Pancreas (tissue), 10 donors: ENCODE data around the gene PPM1F. TPM values are rescaled to one million over a fixed set of nuclear protein-coding genes. Genes with fewer than 3 reads are reported as not detected.
"Not testable (repeated sequence)": the region's sequence is repeated elsewhere in the genome, so short reads cannot be mapped to it uniquely, and the experiment has no call there.

ENCODE experiments used
- ATAC-seq, 4 donors: fragments of 200-7000 bp; cut with Tn5 transposase; one replicate each; pipeline versions ENCODE4 v1.8.0 to v1.9.1; 2020; ENCODE audit warnings: mild to moderate bottlenecking in 4 of 4, moderate library complexity in 4 of 4
- DNase-seq, 6 donors: peaks; one replicate each; pipeline ENCODE4 v3.0.0-alpha.2; 2020
- FAIRE-seq: peaks from 2 replicates; lab custom pipeline; 2012; peaks lifted over from hg19 to GRCh38; lab: Jason Lieb, UNC
- H3K27ac ChIP-seq, 4 donors: fragments of 200-600 bp; sonication (generic); 1 replicate in 3 of 4; 2 replicates in 1 of 4; pipeline versions ENCODE4 v1.5.0 to v1.8.0; 2020
- H3K27me3 ChIP-seq, 4 donors: fragments of 200-600 bp; one replicate each; pipeline ENCODE4 v1.8.0; 2021
- H3K36me3 ChIP-seq, 3 donors: fragments of 200-600 bp; sonication (generic) in 1 of 3; one replicate each; pipeline versions ENCODE4 v1.5.0 to v1.8.0; 2020 to 2021
- H3K4me1 ChIP-seq, 3 donors: fragments of 200-600 bp; one replicate each; pipeline ENCODE4 v1.8.0; 2021
- H3K4me3 ChIP-seq, 4 donors: fragments of 200-600 bp; sonication (generic) in 2 of 4; one replicate each; pipeline versions ENCODE4 v1.5.0 to v1.8.0; 2020 to 2021
- H3K9me3 ChIP-seq, 4 donors: fragments of 200-600 bp; one replicate each; pipeline ENCODE4 v1.8.0; 2021
- CTCF ChIP-seq, 4 donors: fragments of 200-600 bp; sonication (generic) in 3 of 4; IDR thresholded peaks; one replicate each; pipeline versions ENCODE4 v1.5.0 to v1.8.0; 2021; ENCODE audit warnings: antibody characterized with exemption in 4 of 4
- WGBS, 2 donors: extraction: QIAGEN DNeasy Blood & Tissue Kit; methylation state at CpG; one replicate each; pipeline ENCODE4 v1.1.7; 2013; 5-methylcytosine and 5-hydroxymethylcytosine counted together
- intact Hi-C, 3 donors: fragments of 100-400 bp; cut with DNase I; formaldehyde crosslinking; loops; one replicate each; pipeline versions ENCODE4 v1.11.1 to v1.14.2; 2022
- polyA plus RNA-seq, 2 donors: library from polyadenylated mRNA; stranded (reverse); fragments of 200-250 nt; gene quantifications; one replicate each; pipeline ENCODE4 v1.2.3, GENCODE V29; 2013
- total RNA-seq, 6 donors: library from RNA; stranded (reverse); fragmentation: NEBNext Ultra II Directional in 4 of 6; extraction: Animal tissue kit (Norgen Biotek cat#: 25700) in 4 of 6; gene quantifications; one replicate each; pipeline versions ENCODE4 v1.2.1 to v1.2.4, GENCODE V29; 2021 to 2023
- donor health status: healthy with polysubstance abuse.
- donor health status: DM: no; HTN: no; CAD: no; lungs with moderate emphysema.
- donor health status: DM: no; HTN: no; CAD: no.
- donor health status: control.
- donor health status: control.
- donor health status: Bipolar disorder and iron deficiency.
- donor health status: DM: yes; HTN: yes; CAD: no.
- donor health status: DM: no; HTN: no; CAD: no.
- donor health status: DM: no; HTN: no; CAD: no.
- donor health status: DM: yes; HTN: yes; CAD: no.

Gene PPM1F
- total and polyA plus RNA-seq, 8 donors: 9.2 to 16.0 (median 10.2) TPM

- 90 to 91% methylated on average over 4 of the region's 4 CpGs for WGBS, 2 donors
Observed at GRCh38 chr22:21916309-21916918, 36.2 kb downstream of the PPM1F start.

GRCh38 chr22:21915624-21916308, 36.9 kb downstream of the PPM1F start:
- DNase-seq (no peak), ATAC-seq (no peak), FAIRE-seq (no peak)
- no peaks in the 10 kb centered on the region for H3K27me3 ChIP-seq
- H3K27ac ChIP-seq: no peak overlapping the region
- no peaks in the 10 kb centered on the region for H3K9me3 ChIP-seq
- no peak for TF ChIP-seq CTCF (IDR thresholded peaks at IDR 0.05)
- H3K36me3 ChIP-seq: no peaks in the 10 kb centered on the region
- H3K4me1 ChIP-seq: peaks cover 9 to 16% (median 11%) of the 10 kb centered on the region in 3 donors
- intact Hi-C loops: no loop called here
- no peak overlapping the region for H3K4me3 ChIP-seq
- 91 to 94% methylated on average over 4 of the region's 4 CpGs for WGBS, 2 donors

More at GRCh38 chr22:21916309-21916918, 36.2 kb downstream of the PPM1F start:
- H3K4me3 ChIP-seq: no peak overlapping the region
- FAIRE-seq (no peak), ATAC-seq (no peak), DNase-seq (no peak)
- H3K9me3 ChIP-seq: no peaks in the 10 kb centered on the region
- peaks cover 15 to 22% (median 17%) of the 10 kb centered on the region in 3 donors for H3K4me1 ChIP-seq
- H3K27me3 ChIP-seq: no peaks in the 10 kb centered on the region
- no peak overlapping the region for H3K27ac ChIP-seq
- intact Hi-C loops: no loop called here
- no peaks in the 10 kb centered on the region for H3K36me3 ChIP-seq
- no peak for TF ChIP-seq CTCF (IDR thresholded peaks at IDR 0.05)

- FAIRE-seq, H3K9me3 ChIP-seq, H3K27ac ChIP-seq, ATAC-seq, H3K27me3 ChIP-seq, intact Hi-C loops, H3K4me3 ChIP-seq, DNase-seq, H3K36me3 ChIP-seq: not testable (repeated sequence)
- H3K4me1 ChIP-seq: peaks cover 7 to 14% (median 9%) of the 10 kb centered on the region in 3 donors
- 88 to 92% methylated on average over 8 of the region's 8 CpGs for WGBS, 2 donors
Observed at GRCh38 chr22:21914033-21914642, 38.5 kb downstream of the PPM1F start.

GRCh38 chr22:21910367-21910766, 42.3 kb downstream of the PPM1F start:
- FAIRE-seq: not testable (repeated sequence)
- WGBS, 2 donors: 90 to 93% methylated on average over 4 of the region's 4 CpGs

GRCh38 chr22:21909871-21910270, 42.8 kb downstream of the PPM1F start:
- DNase-seq (no peak), FAIRE-seq (no peak), ATAC-seq (no peak)
- no peaks in the 10 kb centered on the region for H3K36me3 ChIP-seq
- H3K9me3 ChIP-seq: no peaks in the 10 kb centered on the region
- 92 to 96% methylated on average over 2 of the region's 2 CpGs for WGBS, 2 donors
- H3K4me3 ChIP-seq: no peak overlapping the region
- H3K27me3 ChIP-seq: no peaks in the 10 kb centered on the region
- intact Hi-C loops: no loop called here
- no peak overlapping the region for H3K27ac ChIP-seq
- TF ChIP-seq CTCF (IDR thresholded peaks at IDR 0.05): no peak
- H3K4me1 ChIP-seq: no peaks in the 10 kb centered on the region

More at GRCh38 chr22:21910367-21910766, 42.3 kb downstream of the PPM1F start:
- H3K27me3 ChIP-seq, H3K9me3 ChIP-seq, H3K4me3 ChIP-seq, intact Hi-C loops, ATAC-seq, H3K4me1 ChIP-seq, DNase-seq, H3K36me3 ChIP-seq, H3K27ac ChIP-seq: not testable (repeated sequence)
